ENCODE results near the gene SKA3. TPM values are rescaled to one million over a fixed set of nuclear protein-coding genes. Genes with fewer than 3 reads are reported as not detected.
"Not testable (repeated sequence)": the region's sequence is repeated elsewhere in the genome, so short reads cannot be mapped to it uniquely, and the experiment has no call there.

Gene SKA3
- total RNA-seq, 4 donors from 2014 or later, result 1.00 to 1.6 (median 1.6) TPM; not detected in 1

DNA sequence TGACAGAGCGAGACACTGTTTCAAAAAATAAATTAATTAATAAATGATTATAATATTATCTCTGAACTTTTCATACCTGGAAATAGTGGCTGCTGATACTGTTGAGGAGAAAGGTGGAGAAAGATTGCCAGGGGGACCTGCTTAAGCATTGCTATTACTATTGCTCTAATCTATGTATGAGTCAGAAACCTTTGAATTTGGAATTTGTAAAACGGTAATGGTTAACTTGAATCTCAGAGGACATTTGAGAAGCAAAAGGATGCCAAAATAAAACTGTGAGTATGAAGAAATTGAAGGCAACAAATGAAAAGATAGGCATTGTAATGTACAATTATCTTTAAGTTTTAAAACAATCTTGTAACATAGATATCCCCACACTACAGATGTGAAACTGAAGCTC lies 5.3 kb upstream of the SKA3 start:
- TF ChIP-seq POLR2AphosphoS5 (IDR thresholded peaks at IDR 0.05), result no peak
- no peak for TF ChIP-seq POLR2A (IDR thresholded peaks at IDR 0.05)
- TF ChIP-seq EP300 (IDR thresholded peaks at IDR 0.05; ENCODE audit: low read depth), result no peak
- no peak for TF ChIP-seq CTCF (IDR thresholded peaks at IDR 0.05)
- in situ Hi-C loops (cut with MboI; ENCODE audit: low pct_ligation_motif_present in 1 of 4, low pct_unique_long_range_greater_than_20kb in 1 of 4, low sequenced_read_pairs in 3 of 4), result no loop called here

GRCh38 chr13:21176982-21177284 lies 581 bp upstream of the SKA3 start:
- in situ Hi-C loops (cut with MboI; ENCODE audit: low pct_ligation_motif_present in 1 of 4, low pct_unique_long_range_greater_than_20kb in 1 of 4, low sequenced_read_pairs in 3 of 4), result no loop called here
- Histone ChIP-seq H3K4me1 (peaks cover 9 to 20% (median 11%) of the 10 kb centered on the region in 4 donors), H3K4me3 (peak overlapping the region; percentile 47 to 87 (median 62)), H3K9me3 (no peaks in the 10 kb centered on the region), H3K27me3 (no peaks in the 10 kb centered on the region), H3K27ac (peak overlapping the region; percentile 93 to 97 (median 96)), H3K36me3 (no peaks in the 10 kb centered on the region)
- TF ChIP-seq POLR2A (IDR thresholded peaks at IDR 0.05) (no peak), EP300 (IDR thresholded peaks at IDR 0.05; ENCODE audit: low read depth) (no peak), CTCF (IDR thresholded peaks at IDR 0.05) (no peak), POLR2AphosphoS5 (IDR thresholded peaks at IDR 0.05) (no peak)
- intact Hi-C loops (cut with DNase I; ENCODE audit: low total_unique reads), result no loop called here
- DNase-seq, result no peak
- 0% methylated on average over 26 of the region's 26 CpGs; no CpG with 5 or more reads in 1 of the 2 donors for WGBS, 2 donors (ENCODE audit: low coverage in 1 of 2)

More for the DNA sequence above, 5.3 kb upstream of the SKA3 start:
- Histone ChIP-seq H3K4me1 (peaks cover 7 to 14% (median 10%) of the 10 kb centered on the region in 4 donors), H3K9me3 (no peaks in the 10 kb centered on the region), H3K4me3 (no peak overlapping the region), H3K27ac (no peak overlapping the region), H3K27me3 (no peaks in the 10 kb centered on the region), H3K36me3 (no peaks in the 10 kb centered on the region)
- no peak for DNase-seq
- 83 to 92% methylated on average over 2 of the region's 2 CpGs for WGBS, 2 donors (ENCODE audit: low coverage in 1 of 2)
- intact Hi-C loops (cut with DNase I; ENCODE audit: low total_unique reads), result no loop called here

GRCh38 chr13:21175656-21176214 lies 617 bp downstream of the SKA3 start:
- intact Hi-C loops (cut with DNase I; ENCODE audit: low total_unique reads), result no loop called here
- no peaks in the 10 kb centered on the region for H3K27me3 ChIP-seq
- peak overlapping the region; percentile 47 to 87 (median 62) for H3K4me3 ChIP-seq
- in situ Hi-C loops (cut with MboI; ENCODE audit: low pct_ligation_motif_present in 1 of 4, low pct_unique_long_range_greater_than_20kb in 1 of 4, low sequenced_read_pairs in 3 of 4), result no loop called here
- H3K27ac ChIP-seq, result peak overlapping the region; percentile 93 to 97 (median 96)
- no peak for TF ChIP-seq POLR2A (IDR thresholded peaks at IDR 0.05)
- TF ChIP-seq EP300 (IDR thresholded peaks at IDR 0.05; ENCODE audit: low read depth), result no peak
- TF ChIP-seq POLR2AphosphoS5 (IDR thresholded peaks at IDR 0.05), result no peak
- H3K4me1 ChIP-seq, result peaks cover 9 to 20% (median 11%) of the 10 kb centered on the region in 4 donors
- no peak for DNase-seq
- no peaks in the 10 kb centered on the region for H3K36me3 ChIP-seq
- no peaks in the 10 kb centered on the region for H3K9me3 ChIP-seq
- WGBS, 2 donors (ENCODE audit: low coverage in 1 of 2), result 2% methylated on average over 5 to 13 of the region's 13 CpGs

GRCh38 chr13:21173767-21174166 lies 2.6 kb downstream of the SKA3 start:
- H3K27me3 ChIP-seq; H3K36me3 ChIP-seq; intact Hi-C loops (cut with DNase I; ENCODE audit: low total_unique reads); DNase-seq; in situ Hi-C loops (cut with MboI; ENCODE audit: low pct_ligation_motif_present in 1 of 4, low pct_unique_long_range_greater_than_20kb in 1 of 4, low sequenced_read_pairs in 3 of 4); H3K27ac ChIP-seq; H3K4me3 ChIP-seq; H3K9me3 ChIP-seq: not testable (repeated sequence)
- H3K4me1 ChIP-seq, result peaks cover 9 to 20% (median 11%) of the 10 kb centered on the region in 4 donors
- WGBS, 2 donors (ENCODE audit: low coverage in 1 of 2), result 0% methylated on average over 1 of the region's 1 CpG

- intact Hi-C loops (cut with DNase I; ENCODE audit: low total_unique reads), result no loop called here
- in situ Hi-C loops (cut with MboI; ENCODE audit: low pct_ligation_motif_present in 1 of 4, low pct_unique_long_range_greater_than_20kb in 1 of 4, low sequenced_read_pairs in 3 of 4), result no loop called here
These were observed 4.9 kb downstream of the SKA3 start for GRCh38 chr13:21171420-21171819.

DNA sequence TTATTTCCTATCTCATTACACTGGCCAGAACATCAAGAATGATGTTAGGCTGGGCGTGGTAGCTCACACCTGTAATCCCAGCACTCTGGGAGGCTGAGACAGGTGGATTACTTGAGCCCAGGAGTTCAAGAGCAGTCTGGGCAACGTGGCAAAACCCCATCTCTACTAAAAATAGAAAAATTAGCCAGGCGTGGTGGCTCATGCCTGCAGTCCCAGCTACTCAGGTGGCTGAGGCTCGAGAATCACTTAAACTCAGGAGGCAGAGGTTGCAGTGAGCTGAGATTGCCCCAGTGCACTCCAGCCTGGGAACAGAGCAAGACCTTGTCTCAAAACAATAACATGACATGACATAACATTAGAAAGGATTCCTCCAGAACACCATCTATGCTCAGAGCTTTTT lies 10.7 kb downstream of the SKA3 start:
- DNase-seq; H3K9me3 ChIP-seq; H3K27me3 ChIP-seq; H3K27ac ChIP-seq; in situ Hi-C loops (cut with MboI; ENCODE audit: low pct_ligation_motif_present in 1 of 4, low pct_unique_long_range_greater_than_20kb in 1 of 4, low sequenced_read_pairs in 3 of 4); intact Hi-C loops (cut with DNase I; ENCODE audit: low total_unique reads); H3K36me3 ChIP-seq; H3K4me3 ChIP-seq; H3K4me1 ChIP-seq: not testable (repeated sequence)
- 80 to 85% methylated on average over 3 to 4 of the region's 4 CpGs for WGBS, 2 donors (ENCODE audit: low coverage in 1 of 2)

More at GRCh38 chr13:21171420-21171819, 4.9 kb downstream of the SKA3 start:
- Histone ChIP-seq H3K9me3 (no peaks in the 10 kb centered on the region), H3K27ac (no peak overlapping the region), H3K27me3 (no peaks in the 10 kb centered on the region), H3K4me3 (no peak overlapping the region), H3K4me1 (peaks cover 0 to 6% (median 2%) of the 10 kb centered on the region in 4 donors), H3K36me3 (no peaks in the 10 kb centered on the region)
- TF ChIP-seq POLR2A (IDR thresholded peaks at IDR 0.05) (no peak), POLR2AphosphoS5 (IDR thresholded peaks at IDR 0.05) (no peak), EP300 (IDR thresholded peaks at IDR 0.05; ENCODE audit: low read depth) (no peak), CTCF (IDR thresholded peaks at IDR 0.05) (no peak)
- 96 to 100% methylated on average over 1 to 9 of the region's 9 CpGs for WGBS, 2 donors (ENCODE audit: low coverage in 1 of 2)
- DNase-seq, result no peak

Data from transverse colon (tissue), 4 donors.